Osteocyte (in vitro differentiated cells): ENCODE measurements around the gene CHD5. TPM values are rescaled to one million over a fixed set of nuclear protein-coding genes. Genes with fewer than 3 reads are reported as not detected.

ENCODE experiments used
- DNase-seq: peaks from one replicate; pipeline ENCODE4 v3.0.0; 2021; ENCODE audit warnings: mixed read lengths; ENCODE audit not compliant: unreplicated experiment; ENCODE audit errors: extremely low spot score
- H3K27ac Mint-ChIP-seq: one replicate; pipeline ENCODE4 v1.8.0; 2021; ENCODE audit warnings: mild to moderate bottlenecking, mixed read lengths; ENCODE audit not compliant: unreplicated experiment
- H3K27me3 Mint-ChIP-seq: one replicate; pipeline ENCODE4 v1.8.0; 2021; ENCODE audit warnings: mixed read lengths; ENCODE audit not compliant: unreplicated experiment
- H3K36me3 Mint-ChIP-seq: one replicate; pipeline ENCODE4 v1.8.0; 2021; ENCODE audit warnings: mixed read lengths; ENCODE audit not compliant: unreplicated experiment
- H3K4me1 Mint-ChIP-seq: one replicate; pipeline ENCODE4 v1.8.0; 2021; ENCODE audit warnings: mixed read lengths; ENCODE audit not compliant: unreplicated experiment
- H3K4me3 Mint-ChIP-seq: one replicate; pipeline ENCODE4 v1.8.0; 2021; ENCODE audit warnings: mild to moderate bottlenecking, moderate library complexity, mixed read lengths; ENCODE audit not compliant: unreplicated experiment
- H3K9me3 Mint-ChIP-seq: one replicate; pipeline ENCODE4 v1.8.0; 2021; ENCODE audit warnings: mixed read lengths; ENCODE audit not compliant: unreplicated experiment
- CTCF ChIP-seq: fragments of 200-600 bp; sonication (generic); IDR thresholded peaks from 2 replicates; pipeline ENCODE4 v1.5.0; 2021; ENCODE audit warnings: antibody characterized with exemption, mild to moderate bottlenecking, moderate library complexity
- total RNA-seq: library from RNA; stranded (reverse); gene quantifications from 2 replicates; pipeline ENCODE4 v1.2.1, GENCODE V29; 2021

The CHD5 gene
- total RNA-seq, 1 donor from 2014 or later, result 0.43 TPM

GRCh38 chr1:6073480-6074053 lies 106.6 kb downstream of the CHD5 start:
- no peaks in the 10 kb centered on the region for H3K4me1 Mint-ChIP-seq
- no peak overlapping the region for H3K4me3 Mint-ChIP-seq
- no peaks in the 10 kb centered on the region for H3K36me3 Mint-ChIP-seq
- no peaks in the 10 kb centered on the region for H3K27me3 Mint-ChIP-seq
- peaks cover 3% of the 10 kb centered on the region for H3K9me3 Mint-ChIP-seq
- DNase-seq, result no peak
- no peak overlapping the region for H3K27ac Mint-ChIP-seq
- no peak for TF ChIP-seq CTCF

GRCh38 chr1:6072774-6073479 lies 107.2 kb downstream of the CHD5 start:
- Mint-ChIP-seq H3K27me3 (no peaks in the 10 kb centered on the region), H3K27ac (no peak overlapping the region), H3K4me1 (no peaks in the 10 kb centered on the region), H3K9me3 (peaks cover 3% of the 10 kb centered on the region), H3K4me3 (no peak overlapping the region), H3K36me3 (no peaks in the 10 kb centered on the region)
- DNase-seq, result no peak
- TF ChIP-seq CTCF, result no peak

- H3K36me3 Mint-ChIP-seq, result no peaks in the 10 kb centered on the region
- H3K9me3 Mint-ChIP-seq, result peaks cover 3% of the 10 kb centered on the region
- no peak overlapping the region for H3K27ac Mint-ChIP-seq
- no peaks in the 10 kb centered on the region for H3K4me1 Mint-ChIP-seq
- TF ChIP-seq CTCF, result no peak
- H3K4me3 Mint-ChIP-seq, result no peak overlapping the region
- no peaks in the 10 kb centered on the region for H3K27me3 Mint-ChIP-seq
- no peak for DNase-seq
These were observed 108.9 kb downstream of the CHD5 start for GRCh38 chr1:6071219-6071618.

- Mint-ChIP-seq H3K4me1 (no peaks in the 10 kb centered on the region), H3K36me3 (no peaks in the 10 kb centered on the region)
- TF ChIP-seq CTCF, result no peak
These were observed 109.6 kb downstream of the CHD5 start for GRCh38 chr1:6070450-6070974.

GRCh38 chr1:6069573-6069972 lies 110.5 kb downstream of the CHD5 start:
- Mint-ChIP-seq H3K4me3 (no peak overlapping the region), H3K27me3 (no peaks in the 10 kb centered on the region), H3K36me3 (no peaks in the 10 kb centered on the region), H3K9me3 (no peaks in the 10 kb centered on the region), H3K4me1 (no peaks in the 10 kb centered on the region), H3K27ac (no peak overlapping the region)
- TF ChIP-seq CTCF, result no peak
- no peak for DNase-seq

More at GRCh38 chr1:6070450-6070974, 109.6 kb downstream of the CHD5 start:
- Mint-ChIP-seq H3K4me3 (no peak overlapping the region), H3K9me3 (no peaks in the 10 kb centered on the region), H3K27me3 (no peaks in the 10 kb centered on the region), H3K27ac (no peak overlapping the region)
- no peak for DNase-seq
